ENCODE data around the gene RNF39. TPM values are rescaled to one million over a fixed set of nuclear protein-coding genes. Genes with fewer than 3 reads are reported as not detected.

The RNF39 gene
- total RNA-seq, 4 donors from 2014 or later = not detected

DNA sequence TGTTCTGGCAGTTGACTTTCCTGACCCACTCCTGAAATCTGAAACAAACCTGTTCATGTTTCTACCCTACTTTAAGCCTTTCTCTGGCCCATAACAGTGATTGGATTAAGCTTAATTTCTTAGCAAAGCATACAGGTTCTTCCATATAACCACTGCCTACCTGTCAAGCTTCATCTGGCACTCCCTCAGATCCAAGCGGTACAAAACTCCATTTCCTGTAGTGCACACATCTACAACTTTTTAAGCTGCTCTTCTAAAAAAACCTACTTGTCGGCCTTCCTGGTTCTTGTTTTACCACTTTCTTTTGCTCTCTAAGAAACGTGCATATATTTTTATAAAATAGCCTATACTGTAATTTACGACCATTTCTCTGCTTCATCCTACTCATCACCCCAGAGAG, 9.5 kb downstream of the RNF39 start:
- Histone ChIP-seq H3K4me3 (replicated peaks in 1 of 3) (peak overlapping the region in 2 of 3 donors; percentile 2 to 70), H3K4me1 (peaks cover 22 to 26% of the 10 kb centered on the region in 2 donors), H3K36me3 (peaks cover 8 to 9% of the 10 kb centered on the region in 2 donors), H3K27ac (peak overlapping the region; percentile 54 to 81 (median 70)), H3K9me3 (no peaks in the 10 kb centered on the region), H3K27me3 (peaks cover 9% of the 10 kb centered on the region)
- no peak for DNase-seq
- WGBS, 2 donors = 9 to 10% methylated on average over 4 of the region's 4 CpGs
- intact Hi-C loops (cut with DNase I) = no loop called here
- no peak for TF ChIP-seq POLR2A (IDR thresholded peaks at IDR 0.05)
- TF ChIP-seq, protein P1, sequence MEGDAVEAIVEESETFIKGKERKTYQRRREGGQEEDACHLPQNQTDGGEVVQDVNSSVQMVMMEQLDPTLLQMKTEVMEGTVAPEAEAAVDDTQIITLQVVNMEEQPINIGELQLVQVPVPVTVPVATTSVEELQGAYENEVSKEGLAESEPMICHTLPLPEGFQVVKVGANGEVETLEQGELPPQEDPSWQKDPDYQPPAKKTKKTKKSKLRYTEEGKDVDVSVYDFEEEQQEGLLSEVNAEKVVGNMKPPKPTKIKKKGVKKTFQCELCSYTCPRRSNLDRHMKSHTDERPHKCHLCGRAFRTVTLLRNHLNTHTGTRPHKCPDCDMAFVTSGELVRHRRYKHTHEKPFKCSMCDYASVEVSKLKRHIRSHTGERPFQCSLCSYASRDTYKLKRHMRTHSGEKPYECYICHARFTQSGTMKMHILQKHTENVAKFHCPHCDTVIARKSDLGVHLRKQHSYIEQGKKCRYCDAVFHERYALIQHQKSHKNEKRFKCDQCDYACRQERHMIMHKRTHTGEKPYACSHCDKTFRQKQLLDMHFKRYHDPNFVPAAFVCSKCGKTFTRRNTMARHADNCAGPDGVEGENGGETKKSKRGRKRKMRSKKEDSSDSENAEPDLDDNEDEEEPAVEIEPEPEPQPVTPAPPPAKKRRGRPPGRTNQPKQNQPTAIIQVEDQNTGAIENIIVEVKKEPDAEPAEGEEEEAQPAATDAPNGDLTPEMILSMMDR (IDR thresholded peaks at IDR 0.05) = no peak

DNA sequence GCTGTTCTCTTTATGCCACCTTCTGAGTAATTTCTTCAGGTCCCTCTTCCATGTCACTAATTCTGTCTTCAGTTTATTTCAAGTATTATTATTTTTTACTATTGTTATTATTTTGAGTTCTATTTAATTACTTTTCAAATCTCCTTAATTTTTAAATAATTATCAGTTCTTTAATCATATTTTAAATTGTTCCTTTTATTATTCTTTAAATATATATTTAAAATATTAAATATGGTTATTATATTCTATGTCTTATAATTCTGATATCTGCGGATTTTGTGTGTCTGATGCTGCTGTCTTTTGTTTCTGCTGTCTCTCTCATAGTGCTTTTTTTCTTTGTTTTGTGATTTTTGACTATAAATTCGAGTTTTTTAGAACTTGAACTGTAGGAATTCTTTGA, 12.3 kb downstream of the RNF39 start:
- no peak overlapping the region for H3K27ac ChIP-seq
- DNase-seq = no peak
- TF ChIP-seq POLR2A (IDR thresholded peaks at IDR 0.05) = no peak
- TF ChIP-seq, protein P1 (IDR thresholded peaks at IDR 0.05) = no peak
- WGBS, 2 donors = 72 to 93% methylated on average over 2 of the region's 2 CpGs
- peaks cover 30 to 31% of the 10 kb centered on the region in 2 donors for H3K4me1 ChIP-seq
- H3K36me3 ChIP-seq = no peaks in the 10 kb centered on the region
- H3K4me3 ChIP-seq (replicated peaks in 1 of 3) = no peak overlapping the region
- no peaks in the 10 kb centered on the region for H3K27me3 ChIP-seq
- no peaks in the 10 kb centered on the region for H3K9me3 ChIP-seq
- intact Hi-C loops (cut with DNase I) = no loop called here

DNA sequence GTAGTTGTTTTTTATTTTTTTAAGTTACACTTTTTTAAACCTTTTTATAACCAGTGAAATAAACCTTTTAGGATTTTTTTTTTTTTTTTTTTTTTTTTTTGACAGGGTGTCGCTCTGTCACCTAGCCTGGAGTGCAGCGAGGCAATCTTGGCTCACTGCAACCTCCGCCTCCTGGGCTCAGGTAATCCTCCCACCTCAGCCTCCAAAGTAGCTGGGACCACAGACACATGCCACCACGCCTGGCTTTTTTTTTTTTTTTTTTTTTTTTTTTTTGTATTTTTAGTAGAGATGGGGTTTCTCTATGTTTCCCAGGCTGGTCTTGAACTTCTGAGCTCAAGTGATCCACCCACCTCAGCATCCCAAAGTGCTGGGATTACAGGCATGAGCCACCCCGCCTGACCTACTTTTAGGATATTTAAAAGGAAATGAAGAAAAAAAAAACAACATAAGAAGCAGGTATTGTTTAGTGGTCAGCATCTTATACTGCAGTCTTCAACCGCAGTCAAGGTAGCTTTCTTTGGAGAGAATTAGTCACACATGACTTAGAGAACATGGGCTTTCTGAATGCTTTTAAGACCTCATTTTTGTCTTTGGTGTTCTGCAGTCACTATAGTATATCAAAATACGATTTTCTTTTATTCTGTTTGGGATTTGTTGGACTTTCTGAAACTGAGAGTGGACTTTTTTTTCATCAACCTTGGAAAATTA, 12.9 kb downstream of the RNF39 start:
- Histone ChIP-seq H3K27ac (no peak overlapping the region), H3K36me3 (peaks cover 0 to 2% of the 10 kb centered on the region in 2 donors), H3K4me1 (peaks cover 24 to 26% of the 10 kb centered on the region in 2 donors), H3K4me3 (replicated peaks in 1 of 3) (no peak overlapping the region), H3K27me3 (no peaks in the 10 kb centered on the region), H3K9me3 (no peaks in the 10 kb centered on the region)
- intact Hi-C loops (cut with DNase I) = no loop called here
- WGBS, 2 donors = 93 to 96% methylated on average over 7 of the region's 7 CpGs
- DNase-seq = no peak
- no peak for TF ChIP-seq POLR2A (IDR thresholded peaks at IDR 0.05)
- TF ChIP-seq, protein P1 (IDR thresholded peaks at IDR 0.05) = no peak

DNA sequence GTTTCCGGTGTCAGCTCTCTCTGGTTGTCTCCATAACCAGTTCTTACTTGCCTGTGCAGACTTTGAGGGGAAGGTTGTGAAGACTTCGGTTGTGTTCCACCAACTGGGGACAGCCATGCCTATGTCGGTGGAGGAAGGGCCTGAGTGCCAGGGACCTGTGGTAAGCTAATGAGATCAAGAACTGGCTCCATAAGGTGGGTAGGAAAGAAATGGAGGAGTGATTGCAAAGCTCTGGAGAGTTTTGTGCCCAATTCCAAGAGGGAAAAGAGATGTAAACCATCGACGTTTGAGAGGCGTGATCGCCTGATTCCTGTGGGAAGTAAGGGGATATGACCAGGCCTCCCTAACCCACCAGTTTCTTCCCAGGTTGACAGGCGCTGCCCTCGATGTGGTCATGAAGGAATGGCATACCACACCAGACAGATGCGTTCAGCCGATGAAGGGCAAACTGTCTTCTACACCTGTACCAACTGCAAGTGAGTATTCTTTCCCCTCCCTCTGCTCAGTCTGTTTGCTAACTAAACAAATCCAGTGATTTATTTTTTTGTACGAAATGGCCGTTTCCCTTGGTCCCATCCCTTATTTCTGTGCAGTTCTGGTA, 13.6 kb downstream of the RNF39 start:
- peak overlapping the region; percentile 78 to 90 (median 83) for H3K27ac ChIP-seq
- no peaks in the 10 kb centered on the region for H3K9me3 ChIP-seq
- peak in 1 of 2 donors; percentile 5 for DNase-seq
- peak overlapping the region; percentile 31 to 62 (median 50) for H3K4me3 ChIP-seq (replicated peaks in 1 of 3)
- no peaks in the 10 kb centered on the region for H3K27me3 ChIP-seq
- 56 to 62% methylated on average over 13 of the region's 13 CpGs for WGBS, 2 donors
- no peak for TF ChIP-seq POLR2A (IDR thresholded peaks at IDR 0.05)
- intact Hi-C loops (cut with DNase I) = no loop called here
- H3K4me1 ChIP-seq = peaks cover 22 to 24% of the 10 kb centered on the region in 2 donors
- peaks cover 0 to 9% of the 10 kb centered on the region in 2 donors for H3K36me3 ChIP-seq

DNA sequence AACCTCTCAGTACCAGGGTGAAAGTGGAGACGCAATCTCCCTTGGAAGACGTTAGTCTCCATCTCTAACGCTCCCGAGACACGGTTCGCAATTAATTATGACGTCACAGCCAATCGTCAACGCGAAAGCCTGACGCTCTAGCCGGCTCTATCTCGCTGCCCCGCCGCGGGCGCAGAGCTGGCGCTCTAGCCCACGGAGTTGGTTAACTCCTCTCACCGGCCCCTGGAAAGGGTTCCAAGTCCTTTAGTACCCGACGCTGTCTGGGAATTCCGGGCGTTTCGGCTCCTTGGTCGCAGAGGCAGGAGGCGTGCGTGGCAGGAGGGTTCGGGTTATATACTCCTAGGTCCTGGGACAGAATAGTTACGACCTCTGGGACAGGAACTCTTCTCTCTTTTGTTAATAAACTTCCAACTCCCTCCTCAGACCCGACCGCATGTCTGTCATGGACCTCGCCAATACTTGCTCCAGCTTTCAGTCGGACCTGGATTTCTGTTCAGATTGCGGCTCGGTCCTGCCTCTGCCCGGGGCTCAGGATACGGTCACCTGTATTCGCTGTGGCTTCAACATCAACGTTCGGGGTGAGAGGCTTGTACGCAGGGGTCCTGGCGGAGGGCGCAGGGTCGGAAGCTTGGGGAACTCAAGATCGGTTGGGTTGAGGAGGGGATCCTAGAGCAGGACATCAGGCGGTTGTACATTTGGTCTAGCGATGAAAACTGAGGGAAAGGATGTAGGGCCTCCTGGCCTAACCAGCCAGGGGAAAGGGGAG, 14.3 kb downstream of the RNF39 start, which contains the start of gene POLR1H:
POLR1H (plus strand) TSS at position 174 of the 766 bp plus-strand sequence; CDS start at position 434, 260 bp downstream.
- peak in 1 of 2 donors; percentile 84 for TF ChIP-seq POLR2A (IDR thresholded peaks at IDR 0.05)
- TF ChIP-seq, protein P1 (IDR thresholded peaks at IDR 0.05) = peak in 1 of 6 experiments; percentile 32
- Histone ChIP-seq H3K9me3 (no peaks in the 10 kb centered on the region), H3K36me3 (peaks cover 0 to 9% of the 10 kb centered on the region in 2 donors), H3K4me3 (replicated peaks in 1 of 3) (peak within 1 kb of the TSS; percentile 31 to 62 (median 50)), H3K27me3 (no peaks in the 10 kb centered on the region), H3K27ac (peak within 1 kb of the TSS; percentile 78 to 90 (median 83)), H3K4me1 (peaks cover 19 to 21% of the 10 kb centered on the region in 2 donors)
- DNase-seq = peak; percentile 92
- intact Hi-C loops (cut with DNase I) = no loop called here
- WGBS, 2 donors = 1% methylated on average over 33 to 34 of the region's 48 CpGs

Measured in thyroid gland (tissue), 4 donors.